Kidney epithelial cell (primary cell): ENCODE data around the gene CDK9. TPM values are rescaled to one million over a fixed set of nuclear protein-coding genes. Genes with fewer than 3 reads are reported as not detected.

Experiments used
- DNase-seq: peaks from one replicate; pipeline ENCODE4 v3.0.0-alpha.2; 2010; ENCODE audit warnings: low read depth
- H3K27me3 ChIP-seq: 2 replicates; pipeline ENCODE4 v1.6.0; 2011; ENCODE audit warnings: low read length; ENCODE audit not compliant: control insufficient read depth, insufficient read depth
- H3K36me3 ChIP-seq: 2 replicates; pipeline ENCODE4 v1.5.1; 2011; ENCODE audit warnings: low read length; ENCODE audit not compliant: control insufficient read depth, insufficient read depth
- H3K4me3 ChIP-seq: 2 replicates; pipeline ENCODE4 v1.5.1; 2011; ENCODE audit warnings: low read depth, mild to moderate bottlenecking, control low read depth, low read length
- CTCF ChIP-seq: IDR thresholded peaks from 2 replicates; pipeline ENCODE4 v1.5.1; 2011; ENCODE audit warnings: mild to moderate bottlenecking, moderate library complexity, low read length, control low read depth, inconsistent platforms; ENCODE audit not compliant: insufficient read depth, poor library complexity, severe bottlenecking
- total RNA-seq: library from RNA; depleted of rRNA; stranded (reverse); fragments of >200 nt; gene quantifications from 2 replicates; pipeline ENCODE4 v1.2.3, GENCODE V29; 2015

CDK9 gene
- total RNA-seq, 1 donor from 2014 or later, result 47.3 TPM

DNA sequence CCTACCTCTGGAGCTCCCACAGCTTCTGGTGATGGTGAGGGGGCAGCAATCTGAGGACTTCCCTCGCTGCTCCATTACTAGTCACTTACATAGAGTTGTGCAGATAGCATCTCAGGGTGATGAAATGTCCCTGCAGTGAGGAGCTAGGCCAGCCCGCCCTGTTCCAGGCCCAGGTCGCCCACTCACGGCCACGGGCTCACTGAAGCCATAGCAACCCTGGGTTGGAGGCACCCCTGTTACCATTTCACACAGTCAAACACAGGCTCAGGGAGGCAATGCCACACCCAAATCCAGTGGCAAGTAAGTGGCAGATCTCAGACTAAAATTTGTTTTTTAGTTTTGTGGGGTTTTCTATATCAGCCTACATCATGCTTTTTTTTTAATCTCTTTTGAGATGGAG is 27.0 kb upstream of the CDK9 start:
- TF ChIP-seq CTCF, result no peak
- H3K36me3 ChIP-seq, result no peaks in the 10 kb centered on the region
- no peak overlapping the region for H3K4me3 ChIP-seq
- no peak for DNase-seq
- H3K27me3 ChIP-seq, result peaks cover 38% of the 10 kb centered on the region

GRCh38 chr9:127761061-127761460 is 24.8 kb upstream of the CDK9 start:
- peaks cover 27% of the 10 kb centered on the region for H3K27me3 ChIP-seq
- no peak for DNase-seq
- no peaks in the 10 kb centered on the region for H3K36me3 ChIP-seq
- H3K4me3 ChIP-seq, result no peak overlapping the region
- TF ChIP-seq CTCF, result no peak

DNA sequence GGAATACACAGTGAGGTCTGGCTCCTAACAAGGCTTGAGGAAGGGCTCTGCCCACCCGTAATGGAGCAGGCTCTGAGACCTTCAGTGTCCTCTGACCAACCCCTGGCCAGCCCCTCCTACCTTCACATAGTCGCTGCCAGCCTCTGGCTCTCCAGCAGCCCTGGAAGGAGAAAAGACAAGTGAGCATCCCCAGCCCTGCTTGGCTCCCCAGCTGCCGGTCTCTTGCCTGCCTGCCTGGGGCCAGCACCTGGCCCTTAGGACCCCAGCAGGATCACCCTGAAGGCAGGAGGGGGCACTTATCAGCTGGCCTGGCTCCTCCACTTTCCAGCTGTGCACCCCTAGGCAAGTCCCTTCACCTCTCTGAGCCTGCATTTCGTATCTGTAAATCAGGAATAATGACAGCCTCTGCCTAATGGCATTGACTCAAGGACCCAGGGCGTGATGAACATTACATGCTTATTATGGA is 24.3 kb upstream of the CDK9 start:
- no peak for TF ChIP-seq CTCF
- Histone ChIP-seq H3K27me3 (peaks cover 28% of the 10 kb centered on the region), H3K36me3 (no peaks in the 10 kb centered on the region), H3K4me3 (no peak overlapping the region)
- DNase-seq, result no peak

DNA sequence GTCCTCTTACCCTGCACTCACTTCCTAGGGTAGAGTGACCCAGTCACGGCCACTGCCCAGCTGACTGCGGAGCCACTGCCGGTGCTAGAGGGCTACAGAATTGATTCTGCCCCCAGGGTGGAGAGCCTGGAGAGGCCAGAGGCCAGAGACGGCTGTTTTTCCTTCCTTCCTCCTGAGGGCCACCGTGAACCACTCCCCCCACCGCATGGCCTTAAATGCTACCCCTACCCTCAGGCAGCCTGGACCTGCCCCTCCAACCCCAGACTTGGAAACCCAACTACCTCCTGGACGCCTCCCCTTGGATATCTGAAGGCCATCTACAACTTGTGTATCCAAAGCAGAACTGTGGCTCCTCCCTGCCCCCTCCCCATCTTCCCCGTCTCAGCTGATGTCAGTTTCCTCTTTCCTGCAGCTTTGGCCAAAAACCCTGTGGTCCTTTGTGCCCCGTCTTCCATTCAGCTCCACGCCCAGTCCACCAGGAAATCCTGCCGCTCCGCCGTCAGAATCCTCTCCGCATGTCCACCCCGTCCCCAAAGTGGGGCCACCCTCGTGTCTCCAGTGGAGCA is 23.6 kb upstream of the CDK9 start:
- Histone ChIP-seq H3K27me3 (peaks cover 25% of the 10 kb centered on the region), H3K4me3 (no peak overlapping the region), H3K36me3 (no peaks in the 10 kb centered on the region)
- no peak for TF ChIP-seq CTCF
- no peak for DNase-seq

DNA sequence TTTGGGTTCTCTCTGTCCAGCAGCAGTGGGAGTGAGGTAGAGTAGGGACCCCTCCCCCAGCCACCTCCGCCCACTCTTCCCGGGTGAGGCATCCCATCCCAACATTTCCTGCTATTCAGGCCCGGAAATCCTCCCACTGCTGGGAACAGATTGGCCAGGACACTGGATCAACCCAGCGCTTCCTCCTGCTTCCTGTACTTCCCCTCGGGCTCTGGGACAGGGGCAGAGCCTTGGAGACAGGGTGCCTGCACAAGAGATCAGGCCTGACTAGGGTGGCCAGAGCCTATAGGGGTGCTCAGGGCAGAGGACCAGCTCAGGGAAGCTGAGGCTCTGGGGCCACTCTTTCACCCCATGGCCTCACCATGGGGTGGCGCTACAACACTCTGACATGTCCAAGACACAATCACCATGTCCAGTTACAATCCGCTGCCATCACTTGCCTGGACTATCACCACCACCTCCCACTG is 21.9 kb upstream of the CDK9 start:
- Histone ChIP-seq H3K36me3 (no peaks in the 10 kb centered on the region), H3K4me3 (no peak overlapping the region), H3K27me3 (peaks cover 23% of the 10 kb centered on the region)
- TF ChIP-seq CTCF, result peak; percentile 20
- DNase-seq, result no peak

- H3K4me3 ChIP-seq, result no peak overlapping the region
- TF ChIP-seq CTCF, result no peak
- DNase-seq, result no peak
These were observed 20.4 kb upstream of the CDK9 start for GRCh38 chr9:127765418-127765817.

More at GRCh38 chr9:127765418-127765817, 20.4 kb upstream of the CDK9 start:
- Histone ChIP-seq H3K27me3 (peaks cover 23% of the 10 kb centered on the region), H3K36me3 (no peaks in the 10 kb centered on the region)
